Esophagus squamous epithelium (tissue), 5 donors: ENCODE measurements around the gene TSPAN14. TPM values are rescaled to one million over a fixed set of nuclear protein-coding genes. Genes with fewer than 3 reads are reported as not detected.

Experiments
- DNase-seq: peaks from one replicate; lab custom pipeline; 2025; lab: John Stamatoyannopoulos, UW
- H3K27ac ChIP-seq, 4 donors: fragments of 200-600 bp; sonication (generic); one replicate each; pipeline ENCODE4 v1.5.1; 2016 to 2019; ENCODE audit warnings: mild to moderate bottlenecking in 1 of 4
- H3K27me3 ChIP-seq, 4 donors: fragments of 200-600 bp; sonication (generic); 1 replicate in 3 of 4; 2 replicates in 1 of 4; pipeline versions ENCODE4 v1.5.1 to v1.6.0; 2017 to 2021; ENCODE audit warnings: antibody characterized with exemption in 1 of 4
- H3K36me3 ChIP-seq, 3 donors: fragments of 200-600 bp; sonication (generic); one replicate each; pipeline ENCODE4 v1.5.1; 2016 to 2019
- H3K4me1 ChIP-seq, 3 donors: fragments of 200-600 bp; sonication (generic); one replicate each; pipeline ENCODE4 v1.5.1; 2017 to 2019
- H3K4me3 ChIP-seq, 4 donors: fragments of 200-600 bp; sonication (generic); 1 replicate in 3 of 4; 2 replicates in 1 of 4; pipeline ENCODE4 v1.5.1; 2016 to 2019; ENCODE audit warnings: mild to moderate bottlenecking in 2 of 4, moderate library complexity in 1 of 4
- H3K9me3 ChIP-seq, 3 donors: fragments of 200-600 bp; sonication (generic); one replicate each; pipeline ENCODE4 v1.5.1; 2016 to 2019
- POLR2A ChIP-seq, 4 donors: fragments of 450-650 bp; IDR thresholded peaks; one replicate each; pipeline ENCODE4 v1.6.1; 2017; ENCODE audit warnings: antibody characterized with exemption in 4 of 4, mild to moderate bottlenecking in 4 of 4, moderate library complexity in 3 of 4
- WGBS, 2 donors: methylation state at CpG; one replicate each; pipeline ENCODE4 v1.1.5; 2018; 5-methylcytosine and 5-hydroxymethylcytosine counted together
- intact Hi-C: fragments of 100-400 bp; cut with DNase I; formaldehyde crosslinking; loops from one replicate; pipeline ENCODE4 v1.15.0; 2022
- total RNA-seq, 4 donors: library from RNA; depleted of rRNA; stranded (reverse); fragments of >200 nt; gene quantifications; one replicate each; pipeline ENCODE4 v1.1.0, GENCODE V29; 2016
- TF ChIP-seq, protein P1 (sequence below), 6 experiments: fragments of 450-650 bp in 4 of 6; fragments of 200-600 bp in 2 of 6; sonication (generic) in 2 of 6; IDR thresholded peaks; one replicate each; pipeline ENCODE4 v1.5.1; 2016 to 2019; ENCODE audit warnings: antibody characterized with exemption in 6 of 6, mild to moderate bottlenecking in 4 of 6, moderate library complexity in 4 of 6
- donor health status: DM: yes; HTN: yes; CAD: no.

Gene TSPAN14
- total RNA-seq, 4 donors from 2014 or later, result 66.4 to 118 (median 89.8) TPM

DNA sequence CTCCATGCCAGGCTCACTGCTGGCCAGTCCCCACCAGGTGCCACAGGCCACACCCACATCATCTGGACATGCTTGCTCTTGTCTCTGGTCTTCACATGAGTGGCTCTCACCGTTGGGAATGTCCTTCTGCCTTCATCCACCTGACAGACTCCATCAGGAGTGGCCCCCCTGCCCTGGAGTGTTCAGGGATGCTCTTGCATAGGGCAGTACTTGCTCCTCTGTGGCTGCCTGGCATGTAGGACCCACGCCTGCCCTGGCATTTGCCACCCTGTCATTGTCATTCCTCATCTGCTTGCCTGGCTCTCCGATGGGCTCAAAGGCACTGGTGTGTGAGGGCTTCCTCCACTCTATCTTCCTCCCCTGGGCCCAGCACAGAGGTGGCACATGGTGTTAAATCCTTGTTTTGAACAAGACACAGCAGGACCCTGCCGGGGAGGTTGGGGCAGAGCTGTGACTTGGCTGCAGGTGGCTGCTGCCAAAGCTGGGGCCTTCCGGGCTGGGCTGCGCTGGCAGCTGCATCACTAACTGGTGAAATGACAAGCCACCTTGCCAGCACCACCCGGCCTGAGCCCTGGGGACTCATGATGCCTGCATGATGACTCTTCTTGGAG is 85.4 kb downstream of the TSPAN14 start:
- H3K4me1 ChIP-seq, result peaks cover 0 to 45% (median 16%) of the 10 kb centered on the region in 3 donors
- intact Hi-C loops, result no loop called here
- 27 to 43% methylated on average over 2 to 6 of the region's 7 CpGs for WGBS, 2 donors
- no peaks in the 10 kb centered on the region for H3K36me3 ChIP-seq
- H3K9me3 ChIP-seq, result no peaks in the 10 kb centered on the region
- no peak for TF ChIP-seq POLR2A (IDR thresholded peaks at IDR 0.05)
- TF ChIP-seq, protein P1, sequence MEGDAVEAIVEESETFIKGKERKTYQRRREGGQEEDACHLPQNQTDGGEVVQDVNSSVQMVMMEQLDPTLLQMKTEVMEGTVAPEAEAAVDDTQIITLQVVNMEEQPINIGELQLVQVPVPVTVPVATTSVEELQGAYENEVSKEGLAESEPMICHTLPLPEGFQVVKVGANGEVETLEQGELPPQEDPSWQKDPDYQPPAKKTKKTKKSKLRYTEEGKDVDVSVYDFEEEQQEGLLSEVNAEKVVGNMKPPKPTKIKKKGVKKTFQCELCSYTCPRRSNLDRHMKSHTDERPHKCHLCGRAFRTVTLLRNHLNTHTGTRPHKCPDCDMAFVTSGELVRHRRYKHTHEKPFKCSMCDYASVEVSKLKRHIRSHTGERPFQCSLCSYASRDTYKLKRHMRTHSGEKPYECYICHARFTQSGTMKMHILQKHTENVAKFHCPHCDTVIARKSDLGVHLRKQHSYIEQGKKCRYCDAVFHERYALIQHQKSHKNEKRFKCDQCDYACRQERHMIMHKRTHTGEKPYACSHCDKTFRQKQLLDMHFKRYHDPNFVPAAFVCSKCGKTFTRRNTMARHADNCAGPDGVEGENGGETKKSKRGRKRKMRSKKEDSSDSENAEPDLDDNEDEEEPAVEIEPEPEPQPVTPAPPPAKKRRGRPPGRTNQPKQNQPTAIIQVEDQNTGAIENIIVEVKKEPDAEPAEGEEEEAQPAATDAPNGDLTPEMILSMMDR (IDR thresholded peaks at IDR 0.05), result no peak
- no peak overlapping the region for H3K27ac ChIP-seq
- no peak overlapping the region for H3K4me3 ChIP-seq
- no peaks in the 10 kb centered on the region for H3K27me3 ChIP-seq
- DNase-seq, result no peak

DNA sequence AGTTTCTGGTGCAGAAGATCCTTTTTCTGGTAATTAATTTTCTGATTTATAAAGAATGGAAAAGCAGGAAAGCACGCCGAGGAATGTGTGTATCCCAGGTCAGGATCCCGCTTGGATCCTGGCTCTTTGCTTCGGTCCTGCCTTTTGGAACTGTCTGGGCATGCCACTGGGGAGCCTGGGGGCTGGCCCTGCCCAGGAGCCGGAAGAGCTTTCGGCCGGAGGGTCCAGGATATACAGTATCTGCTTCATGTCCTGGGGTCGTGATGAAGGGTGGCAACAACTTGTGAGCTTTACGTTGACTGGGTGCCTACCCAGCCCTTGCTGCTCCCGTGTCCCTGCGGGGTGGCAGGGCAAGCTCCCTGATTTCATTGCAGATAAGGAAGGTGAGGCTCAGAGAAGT is 86.0 kb downstream of the TSPAN14 start:
- H3K27ac ChIP-seq, result no peak overlapping the region
- DNase-seq, result no peak
- no peaks in the 10 kb centered on the region for H3K36me3 ChIP-seq
- H3K4me1 ChIP-seq, result peaks cover 0 to 45% (median 16%) of the 10 kb centered on the region in 3 donors
- intact Hi-C loops, result no loop called here
- H3K4me3 ChIP-seq, result peak overlapping the region in 2 of 4 donors; percentile 30 to 54
- 39 to 46% methylated on average over 8 to 10 of the region's 11 CpGs for WGBS, 2 donors
- TF ChIP-seq POLR2A (IDR thresholded peaks at IDR 0.05), result no peak
- TF ChIP-seq, protein P1 (IDR thresholded peaks at IDR 0.05), result no peak
- H3K27me3 ChIP-seq, result no peaks in the 10 kb centered on the region
- H3K9me3 ChIP-seq, result no peaks in the 10 kb centered on the region

DNA sequence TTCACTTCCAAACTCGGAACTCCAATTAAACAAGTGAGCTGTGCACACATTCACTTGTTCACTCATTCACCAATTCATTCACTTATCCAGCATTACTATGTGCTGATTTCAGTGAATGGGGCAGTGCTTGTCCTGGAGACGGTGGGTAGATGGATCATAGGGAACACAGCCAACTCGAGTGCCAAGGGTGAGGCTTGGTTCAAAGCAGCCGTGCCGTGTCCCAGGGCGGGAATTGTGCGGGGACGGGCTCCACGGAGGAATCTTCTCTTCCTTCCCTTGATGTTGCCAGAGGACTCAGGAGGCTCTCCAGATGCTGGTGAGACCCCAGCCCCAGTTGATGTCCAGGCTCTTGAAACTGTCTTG is 86.5 kb downstream of the TSPAN14 start:
- DNase-seq, result no peak

DNA sequence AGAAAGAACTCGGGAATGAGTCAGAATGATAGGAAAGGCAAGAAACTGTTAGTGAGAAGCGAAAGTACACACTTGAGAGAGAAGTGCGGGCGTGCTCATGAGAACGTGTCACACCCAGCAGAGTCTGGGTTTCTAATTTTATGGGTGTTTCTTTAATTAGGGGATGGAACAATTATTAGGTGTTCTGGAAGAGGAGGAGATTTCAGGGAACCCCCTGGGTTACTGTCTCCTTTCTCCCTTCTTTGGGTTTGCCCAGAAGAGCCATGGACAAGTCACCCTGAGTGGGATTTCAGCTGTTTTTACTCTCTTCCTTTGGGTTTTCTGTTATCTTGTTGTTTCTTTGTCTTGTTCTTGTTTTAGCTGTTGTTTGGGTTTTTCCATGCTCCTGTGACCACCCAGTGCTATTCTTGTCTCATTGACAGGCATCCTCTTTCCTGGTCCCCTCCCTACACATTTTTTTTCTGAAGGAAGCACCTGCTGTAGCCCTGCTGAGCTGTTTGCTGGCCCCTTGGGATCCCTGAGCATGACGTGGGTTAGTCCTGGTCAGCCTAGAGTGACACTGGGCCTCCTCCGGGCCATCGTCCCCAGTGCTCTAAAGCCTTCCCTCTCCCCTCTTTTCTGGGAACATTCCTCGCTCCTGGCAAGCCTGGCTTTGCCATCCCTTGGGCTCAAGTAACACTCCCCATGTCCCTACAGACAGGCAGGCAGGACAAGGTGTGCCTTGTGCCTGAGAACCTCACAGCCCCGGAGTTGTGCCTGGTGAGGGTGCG is 87.1 kb downstream of the TSPAN14 start:
- no peak for TF ChIP-seq POLR2A (IDR thresholded peaks at IDR 0.05)
- TF ChIP-seq, protein P1 (IDR thresholded peaks at IDR 0.05), result no peak
- WGBS, 2 donors, result 34 to 47% methylated on average over 10 to 11 of the region's 11 CpGs
- peaks cover 0 to 36% (median 16%) of the 10 kb centered on the region in 3 donors for H3K4me1 ChIP-seq
- H3K4me3 ChIP-seq, result peak overlapping the region in 3 of 4 donors; percentile 18 to 54 (median 30)
- H3K9me3 ChIP-seq, result no peaks in the 10 kb centered on the region
- H3K27ac ChIP-seq, result peak overlapping the region in 2 of 4 donors; percentile 1 to 22
- no peak for DNase-seq
- H3K36me3 ChIP-seq, result no peaks in the 10 kb centered on the region
- intact Hi-C loops, result no loop called here
- H3K27me3 ChIP-seq, result no peaks in the 10 kb centered on the region

More for the DNA sequence above, 86.5 kb downstream of the TSPAN14 start:
- H3K9me3 ChIP-seq, result no peaks in the 10 kb centered on the region
- no peaks in the 10 kb centered on the region for H3K36me3 ChIP-seq
- no peak for TF ChIP-seq POLR2A (IDR thresholded peaks at IDR 0.05)
- TF ChIP-seq, protein P1 (IDR thresholded peaks at IDR 0.05), result no peak
- peak overlapping the region in 3 of 4 donors; percentile 18 to 54 (median 30) for H3K4me3 ChIP-seq
- peaks cover 0 to 42% (median 16%) of the 10 kb centered on the region in 3 donors for H3K4me1 ChIP-seq
- H3K27me3 ChIP-seq, result no peaks in the 10 kb centered on the region
- peak overlapping the region in 2 of 4 donors; percentile 1 to 47 for H3K27ac ChIP-seq
- 27 to 39% methylated on average over 8 to 9 of the region's 9 CpGs for WGBS, 2 donors
- intact Hi-C loops, result no loop called here

DNA sequence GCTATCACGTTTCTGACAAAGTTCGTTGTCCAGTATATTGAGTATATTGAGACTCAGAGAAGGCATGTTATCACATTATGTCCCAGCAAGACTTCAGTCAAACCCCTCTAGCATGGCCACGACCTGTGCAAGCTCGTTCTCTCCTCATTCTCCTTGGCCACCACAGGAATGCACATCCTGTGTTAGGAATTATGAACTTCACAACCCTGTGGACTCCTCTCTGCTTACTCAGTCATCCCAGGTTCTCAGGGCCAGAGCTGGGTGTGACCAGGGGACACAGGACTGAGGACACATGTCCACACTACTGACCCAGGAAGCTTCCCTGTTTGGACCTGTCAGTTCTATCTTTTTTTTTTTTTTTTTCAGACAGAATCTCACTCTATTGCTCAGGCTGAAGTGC is 87.9 kb downstream of the TSPAN14 start:
- peak overlapping the region in 1 of 4 donors; percentile 22 for H3K27ac ChIP-seq
- no peak overlapping the region for H3K4me3 ChIP-seq
- TF ChIP-seq, protein P1 (IDR thresholded peaks at IDR 0.05), result no peak
- no peak for TF ChIP-seq POLR2A (IDR thresholded peaks at IDR 0.05)
- DNase-seq, result no peak
- H3K4me1 ChIP-seq, result peaks cover 0 to 30% (median 16%) of the 10 kb centered on the region in 3 donors
- peaks cover 0 to under 1% (median 0%) of the 10 kb centered on the region in 4 donors for H3K27me3 ChIP-seq
- WGBS, 2 donors, result 79 to 85% methylated on average over 4 of the region's 4 CpGs
- H3K36me3 ChIP-seq, result no peaks in the 10 kb centered on the region
- intact Hi-C loops, result no loop called here
- H3K9me3 ChIP-seq, result no peaks in the 10 kb centered on the region
